Spleen (tissue), 7 donors: ENCODE results near the gene CLASP2.

Experiments
- POLR2A ChIP-seq, 3 donors: fragments of 450-650 bp; IDR thresholded peaks; one replicate each; pipeline ENCODE4 v1.5.1; 2017; ENCODE audit warnings: antibody characterized with exemption in 3 of 3, mild to moderate bottlenecking in 1 of 3
- TF ChIP-seq, protein P1 (sequence below), 11 experiments: fragments of 200-600 bp in 7 of 11; fragments of 450-650 bp in 4 of 11; sonication (generic) in 4 of 11; IDR thresholded peaks in 8 of 11; conservative IDR thresholded peaks in 3 of 11; 1 replicate in 7 of 11; 2 replicates in 4 of 11; pipeline versions ENCODE4 v1.4.0 to v1.8.0; 2016 to 2021; ENCODE audit warnings: antibody characterized with exemption in 11 of 11, inconsistent platforms in 4 of 11, mild to moderate bottlenecking in 1 of 11
- donor health status: DM: no; HTN: no; CAD: no; lungs with moderate emphysema.
- donor health status: DM: no; HTN: no; CAD: no.
- donor health status: DM: no; HTN: no; CAD: no.

DNA sequence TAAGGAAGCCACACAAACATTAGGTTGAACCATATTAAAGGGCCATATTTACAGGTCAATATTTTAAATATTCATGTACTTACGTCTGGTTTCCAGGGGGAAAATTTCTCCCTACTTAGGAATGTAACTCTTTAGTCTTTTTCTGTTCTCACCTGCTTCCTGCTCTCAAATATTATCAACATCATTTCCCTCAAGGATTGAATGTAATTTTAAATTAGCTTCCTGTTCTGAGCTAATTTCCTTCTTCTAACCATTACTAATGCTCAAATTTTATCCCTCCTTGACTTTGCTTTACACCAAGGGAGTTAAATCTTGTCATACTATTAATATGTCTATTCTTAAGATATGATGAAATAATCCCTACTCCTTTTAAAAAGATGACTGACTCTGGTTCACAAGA lies 174.5 kb downstream of the CLASP2 start:
- TF ChIP-seq, protein P1, sequence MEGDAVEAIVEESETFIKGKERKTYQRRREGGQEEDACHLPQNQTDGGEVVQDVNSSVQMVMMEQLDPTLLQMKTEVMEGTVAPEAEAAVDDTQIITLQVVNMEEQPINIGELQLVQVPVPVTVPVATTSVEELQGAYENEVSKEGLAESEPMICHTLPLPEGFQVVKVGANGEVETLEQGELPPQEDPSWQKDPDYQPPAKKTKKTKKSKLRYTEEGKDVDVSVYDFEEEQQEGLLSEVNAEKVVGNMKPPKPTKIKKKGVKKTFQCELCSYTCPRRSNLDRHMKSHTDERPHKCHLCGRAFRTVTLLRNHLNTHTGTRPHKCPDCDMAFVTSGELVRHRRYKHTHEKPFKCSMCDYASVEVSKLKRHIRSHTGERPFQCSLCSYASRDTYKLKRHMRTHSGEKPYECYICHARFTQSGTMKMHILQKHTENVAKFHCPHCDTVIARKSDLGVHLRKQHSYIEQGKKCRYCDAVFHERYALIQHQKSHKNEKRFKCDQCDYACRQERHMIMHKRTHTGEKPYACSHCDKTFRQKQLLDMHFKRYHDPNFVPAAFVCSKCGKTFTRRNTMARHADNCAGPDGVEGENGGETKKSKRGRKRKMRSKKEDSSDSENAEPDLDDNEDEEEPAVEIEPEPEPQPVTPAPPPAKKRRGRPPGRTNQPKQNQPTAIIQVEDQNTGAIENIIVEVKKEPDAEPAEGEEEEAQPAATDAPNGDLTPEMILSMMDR (IDR thresholded peaks at IDR 0.05 in 8 of 11, conservative IDR thresholded peaks at IDR 0.05 in 3 of 11): no peak
- no peak for TF ChIP-seq POLR2A (IDR thresholded peaks at IDR 0.05)
